Measurements from ENCODE around the gene KIF25. TPM values are rescaled to one million over a fixed set of nuclear protein-coding genes. Genes with fewer than 3 reads are reported as not detected.

The KIF25 gene
- total and polyA plus RNA-seq, 4 experiments from 2014 or later, result not detected

GRCh38 chr6:168004945-168005344 lies 7.5 kb downstream of the KIF25 start:
- Histone ChIP-seq H3K36me3 (ENCODE audit: insufficient read depth, low read length) (no peaks in the 10 kb centered on the region), H3K4me1 (ENCODE audit: insufficient read depth, low read length) (no peaks in the 10 kb centered on the region), H3K27ac (ENCODE audit: low read depth, low read length) (no peak overlapping the region), H3K4me3 (ENCODE audit: low read length in 2 of 2) (no peak overlapping the region), H3K9me3 (ENCODE audit: control insufficient read depth in 1 of 2, low read length in 2 of 2) (no peaks in the 10 kb centered on the region), H3K27me3 (ENCODE audit: insufficient read depth, low read length) (no peaks in the 10 kb centered on the region)
- ChIA-PET POLR2A (ENCODE audit: partially characterized antibody) (no interaction called here), CTCF (ENCODE audit: partially characterized antibody) (no interaction called here)
- intact Hi-C loops (cut with micrococcal nuclease), result no loop called here
- Mint-ChIP-seq H3K27me3 (no peaks in the 10 kb centered on the region), H3K4me3 (no peak overlapping the region), H3K36me3 (no peaks in the 10 kb centered on the region), H3K4me1 (no peaks in the 10 kb centered on the region), H3K9me3 (peaks cover 0 to 14% (median 6%) of the 10 kb centered on the region in 8 donors), H3K27ac (no peak overlapping the region)
- DNase-seq, result no peak

- Mint-ChIP-seq H3K4me3 (no peak overlapping the region), H3K9me3 (peaks cover 0 to 21% (median 11%) of the 10 kb centered on the region in 8 donors), H3K4me1 (no peaks in the 10 kb centered on the region), H3K36me3 (no peaks in the 10 kb centered on the region), H3K27ac (no peak overlapping the region), H3K27me3 (no peaks in the 10 kb centered on the region)
- ChIA-PET POLR2A (ENCODE audit: partially characterized antibody) (no interaction called here), CTCF (ENCODE audit: partially characterized antibody) (no interaction called here)
- Histone ChIP-seq H3K4me1 (ENCODE audit: insufficient read depth, low read length) (no peaks in the 10 kb centered on the region), H3K4me3 (ENCODE audit: low read length in 2 of 2) (no peak overlapping the region), H3K9me3 (ENCODE audit: control insufficient read depth in 1 of 2, low read length in 2 of 2) (no peaks in the 10 kb centered on the region), H3K27me3 (ENCODE audit: insufficient read depth, low read length) (no peaks in the 10 kb centered on the region), H3K27ac (ENCODE audit: low read depth, low read length) (no peak overlapping the region), H3K36me3 (ENCODE audit: insufficient read depth, low read length) (no peaks in the 10 kb centered on the region)
- intact Hi-C loops (cut with micrococcal nuclease), result no loop called here
- no peak for DNase-seq
Measured at GRCh38 chr6:168005796-168006195, 8.3 kb downstream of the KIF25 start.

GRCh38 chr6:168007592-168008338 lies 10.3 kb downstream of the KIF25 start:
- Mint-ChIP-seq H3K27ac (no peak overlapping the region), H3K36me3 (peaks cover 0 to 4% of the 10 kb centered on the region in 2 donors), H3K27me3 (no peaks in the 10 kb centered on the region), H3K4me3 (no peak overlapping the region), H3K4me1 (no peaks in the 10 kb centered on the region), H3K9me3 (peaks cover 0 to 40% (median 30%) of the 10 kb centered on the region in 8 donors)
- intact Hi-C loops (cut with micrococcal nuclease), result no loop called here
- Histone ChIP-seq H3K27ac (ENCODE audit: low read depth, low read length) (no peak overlapping the region), H3K36me3 (ENCODE audit: insufficient read depth, low read length) (no peaks in the 10 kb centered on the region), H3K9me3 (ENCODE audit: control insufficient read depth in 1 of 2, low read length in 2 of 2) (no peaks in the 10 kb centered on the region), H3K27me3 (ENCODE audit: insufficient read depth, low read length) (no peaks in the 10 kb centered on the region), H3K4me3 (ENCODE audit: low read length in 2 of 2) (no peak overlapping the region), H3K4me1 (ENCODE audit: insufficient read depth, low read length) (no peaks in the 10 kb centered on the region)
- no peak for DNase-seq
- ChIA-PET POLR2A (ENCODE audit: partially characterized antibody) (no interaction called here), CTCF (ENCODE audit: partially characterized antibody) (no interaction called here)

- H3K36me3 Mint-ChIP-seq, result peaks cover 0 to 4% of the 10 kb centered on the region in 2 donors
- H3K27me3 ChIP-seq (ENCODE audit: insufficient read depth, low read length), result no peaks in the 10 kb centered on the region
- CTCF ChIA-PET (ENCODE audit: partially characterized antibody), result no interaction called here
- intact Hi-C loops (cut with micrococcal nuclease), result no loop called here
- H3K27ac ChIP-seq (ENCODE audit: low read depth, low read length), result no peak overlapping the region
- no peak overlapping the region for H3K27ac Mint-ChIP-seq
- POLR2A ChIA-PET (ENCODE audit: partially characterized antibody), result no interaction called here
- no peak overlapping the region for H3K4me3 ChIP-seq (ENCODE audit: low read length in 2 of 2)
- H3K4me3 Mint-ChIP-seq, result no peak overlapping the region
- no peaks in the 10 kb centered on the region for H3K9me3 ChIP-seq (ENCODE audit: control insufficient read depth in 1 of 2, low read length in 2 of 2)
- no peaks in the 10 kb centered on the region for H3K36me3 ChIP-seq (ENCODE audit: insufficient read depth, low read length)
- H3K9me3 Mint-ChIP-seq, result peaks cover 0 to 43% (median 35%) of the 10 kb centered on the region in 8 donors
- no peaks in the 10 kb centered on the region for H3K4me1 Mint-ChIP-seq
- no peak for DNase-seq
- H3K27me3 Mint-ChIP-seq, result peaks cover 0 to 2% of the 10 kb centered on the region in 2 donors
- H3K4me1 ChIP-seq (ENCODE audit: insufficient read depth, low read length), result no peaks in the 10 kb centered on the region
Measured at GRCh38 chr6:168009331-168009730, 11.9 kb downstream of the KIF25 start.

- Histone ChIP-seq H3K4me1 (ENCODE audit: insufficient read depth, low read length) (no peaks in the 10 kb centered on the region), H3K27ac (ENCODE audit: low read depth, low read length) (no peak overlapping the region), H3K4me3 (ENCODE audit: low read length in 2 of 2) (no peak overlapping the region), H3K27me3 (ENCODE audit: insufficient read depth, low read length) (no peaks in the 10 kb centered on the region), H3K9me3 (ENCODE audit: control insufficient read depth in 1 of 2, low read length in 2 of 2) (no peaks in the 10 kb centered on the region), H3K36me3 (ENCODE audit: insufficient read depth, low read length) (no peaks in the 10 kb centered on the region)
- Mint-ChIP-seq H3K4me3 (no peak overlapping the region), H3K36me3 (peaks cover 0 to 4% of the 10 kb centered on the region in 2 donors), H3K27ac (no peak overlapping the region), H3K27me3 (peaks cover 3 to 4% of the 10 kb centered on the region in 2 donors), H3K4me1 (no peaks in the 10 kb centered on the region), H3K9me3 (peaks cover 0 to 43% (median 38%) of the 10 kb centered on the region in 8 donors)
- DNase-seq, result no peak
- POLR2A ChIA-PET (ENCODE audit: partially characterized antibody), result no interaction called here
- CTCF ChIA-PET (ENCODE audit: partially characterized antibody), result no interaction called here
- intact Hi-C loops (cut with micrococcal nuclease), result no loop called here
Measured at GRCh38 chr6:168011291-168011690, 13.8 kb downstream of the KIF25 start.

GRCh38 chr6:168012431-168013249 lies 15.2 kb downstream of the KIF25 start:
- H3K4me1 Mint-ChIP-seq, result no peaks in the 10 kb centered on the region
- intact Hi-C loops (cut with micrococcal nuclease), result no loop called here

GRCh38 chr6:168013250-168013915 lies 15.9 kb downstream of the KIF25 start:
- no peaks in the 10 kb centered on the region for H3K4me1 Mint-ChIP-seq
- ChIA-PET POLR2A (ENCODE audit: partially characterized antibody) (no interaction called here), CTCF (ENCODE audit: partially characterized antibody) (no interaction called here)
- H3K27ac Mint-ChIP-seq, result no peak overlapping the region
- Histone ChIP-seq H3K27ac (ENCODE audit: low read depth, low read length) (no peak overlapping the region), H3K4me1 (ENCODE audit: insufficient read depth, low read length) (no peaks in the 10 kb centered on the region), H3K9me3 (ENCODE audit: control insufficient read depth in 1 of 2, low read length in 2 of 2) (no peaks in the 10 kb centered on the region), H3K4me3 (ENCODE audit: low read length in 2 of 2) (no peak overlapping the region), H3K27me3 (ENCODE audit: insufficient read depth, low read length) (no peaks in the 10 kb centered on the region), H3K36me3 (ENCODE audit: insufficient read depth, low read length) (no peaks in the 10 kb centered on the region)
- H3K36me3 Mint-ChIP-seq, result peaks cover 0 to 4% of the 10 kb centered on the region in 2 donors
- no peak for DNase-seq
- H3K27me3 Mint-ChIP-seq, result peaks cover 3 to 6% of the 10 kb centered on the region in 2 donors
- intact Hi-C loops (cut with micrococcal nuclease), result no loop called here
- peaks cover 0 to 41% (median 37%) of the 10 kb centered on the region in 8 donors for H3K9me3 Mint-ChIP-seq
- no peak overlapping the region for H3K4me3 Mint-ChIP-seq

More at GRCh38 chr6:168012431-168013249, 15.2 kb downstream of the KIF25 start:
- Histone ChIP-seq H3K9me3 (ENCODE audit: control insufficient read depth in 1 of 2, low read length in 2 of 2) (no peaks in the 10 kb centered on the region), H3K4me1 (ENCODE audit: insufficient read depth, low read length) (no peaks in the 10 kb centered on the region), H3K27ac (ENCODE audit: low read depth, low read length) (no peak overlapping the region), H3K4me3 (ENCODE audit: low read length in 2 of 2) (no peak overlapping the region), H3K36me3 (ENCODE audit: insufficient read depth, low read length) (no peaks in the 10 kb centered on the region), H3K27me3 (ENCODE audit: insufficient read depth, low read length) (no peaks in the 10 kb centered on the region)
- ChIA-PET POLR2A (ENCODE audit: partially characterized antibody) (no interaction called here), CTCF (ENCODE audit: partially characterized antibody) (no interaction called here)
- Mint-ChIP-seq H3K9me3 (peaks cover 0 to 46% (median 39%) of the 10 kb centered on the region in 8 donors), H3K27ac (no peak overlapping the region), H3K4me3 (no peak overlapping the region), H3K36me3 (peaks cover 0 to 4% of the 10 kb centered on the region in 2 donors), H3K27me3 (peaks cover 3 to 6% of the 10 kb centered on the region in 2 donors)
- no peak for DNase-seq
